ENCODE data around the gene OR52E1.
"Not testable (repeated sequence)": the region's sequence is repeated elsewhere in the genome, so short reads cannot be mapped to it uniquely, and the experiment has no call there.

Gene OR52E1

DNA sequence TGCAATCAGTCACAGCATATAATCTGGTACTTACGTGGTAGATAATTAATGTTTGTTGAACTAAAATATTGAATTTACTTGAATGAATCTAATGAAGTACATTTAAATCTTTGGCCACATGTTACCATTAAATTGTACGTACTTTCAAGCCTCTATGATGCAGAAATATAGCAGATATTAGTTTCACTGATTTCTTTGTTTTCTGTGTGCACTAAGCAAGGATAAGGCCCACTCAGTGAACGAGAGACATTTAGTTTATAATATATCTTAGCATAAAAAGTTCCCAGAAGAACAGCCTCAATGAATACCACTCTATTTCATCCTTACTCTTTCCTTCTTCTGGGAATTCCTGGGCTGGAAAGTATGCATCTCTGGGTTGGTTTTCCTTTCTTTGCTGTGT lies at the start of gene OR52E1:
Gene OR52E1 (plus strand): TSS at position 301 of the 400 bp plus-strand sequence.
- no peak for DNase-seq (ENCODE audit: low read depth in 2 of 2)

DNA sequence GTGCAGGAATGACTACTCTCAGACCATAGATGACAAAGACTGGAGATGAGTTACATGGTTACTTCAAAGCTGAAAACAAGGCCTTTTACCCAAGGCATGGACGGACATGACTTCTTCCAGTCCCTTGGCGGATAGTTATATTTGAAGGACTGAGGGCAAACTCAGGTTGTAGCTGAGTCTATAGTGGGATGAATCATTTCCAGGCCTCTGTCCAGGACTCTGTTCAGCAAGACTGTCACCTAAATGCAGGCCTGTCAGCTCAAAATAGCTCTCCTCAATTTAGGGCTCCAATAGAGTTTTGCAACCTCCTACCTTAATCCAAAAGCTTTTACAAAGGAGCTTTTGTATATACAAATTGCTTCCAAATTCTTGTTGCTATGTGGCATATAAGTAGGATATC lies 47.4 kb upstream of the OR52E1 start:
- no peak for DNase-seq (ENCODE audit: low read depth in 2 of 2)

DNA sequence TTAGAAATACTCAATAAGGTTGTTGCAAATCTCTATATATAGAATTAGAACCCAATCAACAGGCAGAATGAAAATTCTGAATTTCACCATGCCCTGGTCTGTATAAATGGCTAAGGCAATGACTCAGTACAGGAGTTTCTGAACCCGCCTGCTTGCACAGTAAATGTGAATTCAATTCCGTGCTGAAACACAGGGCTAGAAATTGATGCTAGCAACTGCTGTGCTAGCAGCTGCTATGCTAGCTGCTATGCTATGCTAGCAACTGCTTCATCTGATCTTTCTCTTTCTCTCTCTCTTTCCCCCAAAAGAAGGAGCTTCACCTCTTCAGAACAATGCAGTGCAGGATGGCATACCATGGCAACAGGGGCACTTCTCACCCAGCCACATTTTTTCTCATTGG lies 32.7 kb upstream of the OR52E1 start:
- no peak for DNase-seq (ENCODE audit: low read depth in 2 of 2)

DNA sequence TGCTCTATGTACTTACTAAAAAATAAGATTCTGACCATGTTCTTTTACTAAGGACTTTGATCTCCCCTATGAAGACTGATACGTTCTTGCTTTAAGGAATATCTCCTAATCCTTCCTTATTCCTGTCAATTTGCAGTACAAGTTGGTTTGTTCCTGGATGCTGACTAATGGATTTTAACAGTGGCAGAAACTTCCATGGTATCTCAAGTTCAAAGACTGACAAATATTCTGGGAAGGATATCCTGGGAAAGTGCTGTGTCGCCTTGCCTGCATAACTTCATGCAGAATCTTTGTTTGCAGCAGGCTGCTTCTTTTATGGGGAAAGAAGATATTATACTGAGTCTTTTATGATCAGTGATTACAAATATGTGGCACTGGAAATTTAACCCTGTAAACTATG lies 31.4 kb upstream of the OR52E1 start:
- no peak for DNase-seq (ENCODE audit: low read depth in 2 of 2)

DNA sequence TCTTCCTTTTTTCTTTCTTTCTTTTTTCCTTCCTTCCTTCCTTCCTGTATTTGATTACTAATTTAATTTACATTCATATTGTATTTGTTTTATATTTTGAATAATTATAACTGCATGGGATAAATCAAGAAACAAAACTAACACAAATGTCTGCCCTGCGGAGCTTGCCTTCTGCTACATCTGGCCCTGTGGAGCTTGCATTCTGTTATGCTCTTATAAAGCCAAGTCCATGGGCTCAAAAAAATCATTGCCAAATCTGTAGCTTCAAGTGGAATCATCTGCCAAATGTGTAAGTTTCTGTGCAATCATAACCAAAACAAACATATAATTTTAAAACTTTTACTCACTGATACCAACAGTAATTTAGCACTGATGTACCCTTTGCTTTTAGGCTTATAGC lies 31.0 kb upstream of the OR52E1 start:
- no peak for DNase-seq (ENCODE audit: low read depth in 2 of 2)

DNA sequence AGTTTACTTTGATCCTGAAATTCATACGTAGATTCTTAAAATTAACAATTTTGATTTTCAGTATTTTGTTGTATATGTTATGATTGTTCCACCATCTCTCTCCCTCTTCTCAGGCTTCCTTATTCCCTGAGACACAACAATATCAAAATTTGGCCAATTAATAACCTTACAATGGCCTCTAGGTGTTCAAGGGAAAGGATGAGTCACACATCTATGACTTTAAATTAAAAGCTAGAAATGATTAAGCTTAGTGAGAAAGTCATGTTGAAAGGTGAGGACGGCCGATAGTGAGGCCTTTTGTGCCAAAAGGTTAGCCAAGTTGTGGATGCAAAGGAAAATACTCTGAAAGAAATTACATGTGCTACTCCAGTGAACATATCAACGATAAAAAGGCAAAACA lies 28.5 kb upstream of the OR52E1 start:
- no peak for DNase-seq (ENCODE audit: low read depth in 2 of 2)

DNA sequence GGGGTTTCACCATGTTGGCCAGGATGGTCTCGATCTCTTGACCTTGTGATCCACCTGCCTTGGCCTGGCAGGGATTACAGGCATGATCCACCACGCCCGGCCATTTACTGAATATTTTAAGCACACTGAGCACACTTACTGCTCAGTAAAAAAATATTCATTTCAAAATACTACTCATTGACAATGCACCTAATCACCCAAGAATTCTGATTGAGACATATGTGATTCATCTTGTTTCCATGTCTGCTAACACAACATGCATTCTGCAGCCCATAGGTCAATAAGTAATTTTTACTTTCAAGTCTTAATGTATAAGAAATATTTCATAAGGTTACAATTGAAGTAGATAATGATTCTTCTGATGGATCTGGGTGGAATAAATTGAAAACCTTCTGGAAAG lies 27.3 kb upstream of the OR52E1 start:
- no peak for DNase-seq (ENCODE audit: low read depth in 2 of 2)

DNA sequence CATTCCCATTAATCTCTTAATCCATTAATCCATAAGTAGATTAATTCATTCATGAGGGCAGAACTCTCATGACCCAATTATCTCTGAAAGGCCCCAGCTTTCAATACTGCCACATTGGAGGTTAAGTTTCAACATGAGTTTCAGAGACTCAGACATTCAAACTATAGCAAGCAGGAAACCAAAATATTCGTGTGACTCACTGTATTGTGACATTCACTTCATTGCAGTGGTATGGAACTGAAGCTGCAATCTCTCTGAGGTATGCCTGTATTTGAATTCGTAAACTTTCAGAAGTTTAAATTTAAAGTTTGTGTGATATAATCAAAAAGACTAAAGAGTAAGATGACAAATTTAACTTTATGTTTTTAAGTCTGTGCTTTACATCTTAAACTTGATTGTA lies 26.0 kb upstream of the OR52E1 start:
- DNase-seq (ENCODE audit: low read depth in 2 of 2), result no peak

DNA sequence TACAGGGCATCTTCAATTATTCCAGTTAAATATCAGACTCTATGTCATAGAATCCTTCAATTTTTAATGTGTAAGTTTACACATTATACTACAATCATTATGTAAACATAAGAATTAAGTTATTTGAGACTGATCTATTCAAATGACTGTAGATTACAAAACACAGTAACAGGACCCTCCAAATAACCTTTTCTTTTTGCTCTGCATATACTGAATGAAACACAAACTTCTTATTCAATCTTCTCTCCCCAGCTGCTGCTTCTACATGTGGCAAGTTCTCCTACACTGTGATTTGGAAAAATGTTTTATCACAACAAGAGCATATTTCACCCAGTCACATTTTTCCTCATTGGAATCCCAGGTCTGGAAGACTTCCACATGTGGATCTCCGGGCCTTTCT lies 23.1 kb upstream of the OR52E1 start, which contains the start of gene OR52J3:
Gene OR52J3 (plus strand): TSS at position 301 of the 400 bp plus-strand sequence. CDS start 0 bp downstream, at position 301.
- DNase-seq (ENCODE audit: low read depth in 2 of 2), result no peak

DNA sequence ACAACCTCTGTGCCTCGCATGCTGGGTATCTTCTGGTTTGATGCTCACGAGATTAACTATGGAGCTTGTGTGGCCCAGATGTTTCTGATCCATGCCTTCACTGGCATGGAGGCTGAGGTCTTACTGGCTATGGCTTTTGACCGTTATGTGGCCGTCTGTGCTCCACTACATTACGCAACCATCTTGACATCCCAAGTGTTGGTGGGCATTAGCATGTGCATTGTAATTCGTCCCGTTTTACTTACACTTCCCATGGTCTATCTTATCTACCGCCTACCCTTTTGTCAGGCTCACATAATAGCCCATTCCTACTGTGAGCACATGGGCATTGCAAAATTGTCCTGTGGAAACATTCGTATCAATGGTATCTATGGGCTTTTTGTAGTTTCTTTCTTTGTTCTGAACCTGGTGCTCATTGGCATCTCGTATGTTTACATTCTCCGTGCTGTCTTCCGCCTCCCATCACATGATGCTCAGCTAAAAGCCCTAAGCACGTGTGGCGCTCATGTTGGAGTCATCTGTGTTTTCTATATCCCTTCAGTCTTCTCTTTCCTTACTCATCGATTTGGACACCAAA lies 22.5 kb upstream of the OR52E1 start:
- no peak for DNase-seq (ENCODE audit: low read depth in 2 of 2)

DNA sequence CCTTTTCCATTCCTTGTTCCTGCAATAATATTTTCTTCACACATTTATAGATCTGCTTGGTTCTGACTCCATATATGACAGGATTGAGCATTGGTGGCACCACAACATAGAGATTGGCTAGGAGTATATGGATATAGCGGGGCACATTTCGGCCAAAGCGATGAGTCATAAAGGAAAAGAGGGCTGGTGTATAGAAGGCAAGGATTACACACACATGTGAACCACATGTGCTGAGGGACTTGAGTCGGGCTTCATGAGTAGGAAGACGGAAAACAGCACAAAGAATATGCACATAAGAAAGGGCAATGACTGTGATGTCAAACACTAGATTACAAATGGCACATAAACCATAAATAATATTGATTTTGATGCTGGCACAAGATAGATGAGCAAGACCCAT lies 10.7 kb upstream of the OR52E1 start:
- DNase-seq (ENCODE audit: low read depth in 2 of 2), result not testable (repeated sequence)

DNA sequence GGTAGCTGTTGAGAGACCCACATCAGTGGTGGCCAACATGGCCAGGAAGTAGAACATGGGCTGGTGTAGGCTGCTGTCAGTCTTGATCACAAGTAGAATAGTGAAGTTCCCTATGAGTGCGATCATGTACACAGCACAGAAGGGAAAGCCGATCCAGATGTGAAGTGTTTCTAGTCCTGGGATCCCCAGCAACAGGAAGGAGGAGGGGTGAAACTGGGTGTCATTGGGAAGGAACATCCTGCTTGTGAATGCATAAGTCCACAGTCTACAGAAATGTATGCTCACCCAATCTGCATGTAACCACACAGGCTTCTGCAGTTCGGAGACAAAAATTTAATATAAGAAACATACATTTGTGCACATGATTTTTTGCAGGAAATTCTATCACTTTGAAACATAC lies 10.0 kb upstream of the OR52E1 start, which contains the start of gene OR52E2:
Gene OR52E2 (minus strand): TSS at position 237 of the 400 bp plus-strand sequence. CDS start 0 bp downstream, at position 237.
- DNase-seq (ENCODE audit: low read depth in 2 of 2), result no peak

DNA sequence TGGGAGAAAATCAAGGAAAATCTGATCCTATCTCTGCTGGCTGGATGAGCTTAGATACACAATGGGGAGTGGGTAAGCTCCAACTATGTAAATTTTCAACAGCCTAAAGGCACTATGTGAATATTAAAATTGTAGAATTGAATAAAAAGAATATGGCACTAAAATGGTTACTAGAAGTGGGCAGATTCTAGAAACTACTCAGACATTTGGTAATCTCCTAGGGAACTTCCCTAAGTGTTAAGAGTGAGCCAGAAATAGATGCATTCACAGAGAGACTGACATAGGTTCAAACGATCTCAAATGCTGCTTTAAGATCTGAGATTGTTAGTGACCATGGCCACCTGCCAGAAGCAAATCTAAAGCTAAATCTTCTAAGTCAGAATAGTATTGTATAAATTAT lies 4.3 kb upstream of the OR52E1 start:
- DNase-seq (ENCODE audit: low read depth in 2 of 2), result no peak

DNA sequence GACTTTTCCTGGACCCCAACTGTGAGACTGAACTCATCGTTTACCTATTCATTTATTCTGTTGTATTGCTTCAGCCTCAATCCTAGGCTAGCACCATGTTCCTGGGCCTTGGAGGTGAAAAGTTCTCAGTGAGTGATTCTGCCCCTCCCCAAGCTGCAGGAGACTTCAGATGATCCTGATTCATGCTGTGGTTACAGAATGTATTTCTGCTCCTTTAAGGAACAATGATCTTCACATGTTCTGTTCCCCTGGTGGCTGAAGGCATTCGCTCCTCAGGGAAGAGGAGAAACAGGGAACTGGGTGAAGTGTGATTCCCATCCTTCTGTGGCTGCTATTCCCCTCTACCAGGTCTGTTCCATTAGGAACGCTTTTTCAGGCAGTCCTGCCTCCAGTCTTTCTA lies 2.4 kb downstream of the OR52E1 start:
- no peak for DNase-seq (ENCODE audit: low read depth in 2 of 2)

DNA sequence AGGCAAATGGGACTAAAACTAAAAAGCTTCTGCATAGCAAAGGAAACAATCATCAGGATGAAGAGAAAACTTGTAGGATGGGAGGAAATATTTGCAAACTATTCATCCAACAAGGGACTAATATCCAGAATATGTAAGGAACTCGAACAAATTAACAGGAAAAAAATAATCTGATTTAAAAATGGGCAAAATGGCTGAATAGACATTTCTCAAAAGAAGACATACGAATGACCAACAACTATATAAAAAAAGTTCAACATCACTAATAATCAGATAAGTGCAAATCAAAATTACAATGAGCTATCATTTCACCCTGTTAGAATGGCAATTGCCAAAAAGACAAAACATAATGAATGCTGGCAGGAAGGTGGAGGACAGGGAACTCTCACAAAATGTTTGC lies 12.0 kb downstream of the OR52E1 start:
- DNase-seq (ENCODE audit: low read depth in 2 of 2), result no peak

DNA sequence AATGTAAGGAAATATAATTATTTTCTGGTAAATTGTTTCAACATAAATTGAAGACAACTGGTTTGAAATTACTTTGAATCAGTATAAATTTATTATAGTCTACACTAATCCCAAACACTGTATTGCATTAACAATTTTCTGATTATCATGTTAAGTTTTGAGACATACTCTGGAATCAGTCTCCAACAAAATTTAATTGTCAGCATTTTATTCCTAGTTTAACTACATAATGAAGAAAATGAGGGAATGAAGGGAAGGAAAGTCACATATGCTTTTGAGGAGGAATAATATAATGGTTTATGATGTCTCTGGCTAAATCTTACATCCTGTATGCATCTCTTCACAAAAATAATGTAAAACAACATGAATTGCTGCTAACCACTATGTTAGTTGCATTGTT lies 14.2 kb downstream of the OR52E1 start:
- no peak for DNase-seq (ENCODE audit: low read depth in 2 of 2)

DNA sequence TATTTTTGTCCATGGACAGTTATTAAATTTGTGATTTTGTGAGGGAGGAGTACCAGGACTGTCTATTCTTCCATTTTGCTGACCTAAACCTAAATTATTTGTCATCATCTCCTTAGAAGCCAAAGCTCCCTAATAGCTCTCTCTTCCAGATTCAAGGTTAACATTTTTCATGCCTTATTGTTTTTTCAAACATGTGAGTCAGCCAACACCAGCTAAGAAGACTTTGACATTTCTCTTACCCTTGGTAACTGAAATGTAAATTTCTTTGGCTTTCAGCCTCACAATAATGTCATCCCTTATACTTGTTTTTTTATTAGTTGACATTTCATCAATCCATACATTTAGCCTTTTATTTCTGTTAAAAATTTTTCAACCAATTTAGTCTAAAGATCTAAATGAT lies 19.2 kb downstream of the OR52E1 start:
- DNase-seq (ENCODE audit: low read depth in 2 of 2), result no peak

DNA sequence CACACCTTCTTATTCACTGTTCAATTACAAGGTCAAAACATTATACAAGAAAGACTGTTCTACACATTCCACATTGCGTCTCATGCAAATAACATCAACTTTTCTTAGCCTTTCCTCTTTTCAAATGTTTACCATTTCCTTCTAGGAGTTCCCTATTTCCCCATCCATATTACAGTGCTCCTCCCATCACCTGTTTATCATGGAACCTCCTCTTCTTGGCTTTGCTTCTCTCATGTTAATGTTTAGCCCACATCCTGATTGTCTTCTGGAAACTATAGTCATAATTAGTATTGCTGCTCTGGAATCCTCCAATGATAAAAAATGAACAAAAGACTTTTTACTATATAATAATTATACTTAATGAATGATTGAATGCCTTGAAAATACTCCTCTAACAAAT lies 21.3 kb downstream of the OR52E1 start:
- no peak for DNase-seq (ENCODE audit: low read depth in 2 of 2)

DNA sequence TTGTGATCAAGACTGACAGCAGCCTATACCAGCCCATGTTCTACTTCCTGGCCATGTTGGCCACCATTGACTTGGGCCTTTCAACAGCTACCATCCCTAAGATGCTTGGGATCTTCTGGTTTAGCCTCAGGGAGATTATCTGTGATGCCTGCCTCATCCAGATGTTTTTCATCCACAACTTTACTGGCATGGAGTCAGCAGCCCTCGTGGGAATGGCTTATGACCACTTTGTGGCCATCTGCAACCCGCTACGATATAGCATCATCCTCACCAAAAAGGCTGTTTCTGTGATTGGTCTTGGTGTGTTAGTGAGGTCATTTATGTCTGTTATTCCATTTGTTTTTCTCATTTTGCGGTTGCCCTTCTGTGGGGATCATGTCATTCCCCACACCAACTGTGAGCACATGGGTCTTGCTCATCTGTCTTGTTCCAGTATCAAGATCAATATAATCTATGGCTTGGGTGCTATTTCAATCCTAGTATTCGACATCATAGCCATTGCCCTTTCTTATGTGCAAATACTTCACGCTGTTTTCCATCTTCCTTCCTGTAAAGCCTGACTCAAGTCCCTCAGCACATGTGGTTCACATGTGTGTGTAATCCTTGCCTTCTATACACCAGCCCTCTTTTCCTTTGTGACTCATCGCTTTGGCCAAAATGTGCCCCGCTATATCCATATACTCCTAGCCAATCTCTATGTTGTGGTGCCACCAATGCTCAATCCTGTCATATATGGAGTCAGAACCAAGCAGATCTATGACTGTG lies 23.6 kb downstream of the OR52E1 start:
- DNase-seq (ENCODE audit: low read depth in 2 of 2), result no peak

DNA sequence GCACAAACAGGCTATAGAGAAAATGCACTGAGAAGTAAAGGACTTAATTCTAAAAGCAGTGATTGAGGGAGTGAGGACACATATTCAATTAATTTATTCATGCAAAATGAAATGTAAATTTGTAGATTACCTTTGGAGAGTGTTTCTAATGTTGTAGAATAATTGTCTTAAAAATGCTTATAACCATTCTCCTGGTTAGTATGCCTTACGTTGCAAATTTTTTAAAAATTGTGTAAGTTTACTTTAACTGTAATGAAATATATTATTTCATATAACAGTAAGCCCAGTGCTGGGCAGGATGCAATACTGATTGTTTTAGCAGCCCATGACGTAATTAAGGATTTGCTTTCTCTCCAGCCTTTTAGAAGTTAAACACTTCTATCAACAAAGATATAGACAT lies 26.6 kb downstream of the OR52E1 start:
- DNase-seq (ENCODE audit: low read depth in 2 of 2), result no peak

DNA sequence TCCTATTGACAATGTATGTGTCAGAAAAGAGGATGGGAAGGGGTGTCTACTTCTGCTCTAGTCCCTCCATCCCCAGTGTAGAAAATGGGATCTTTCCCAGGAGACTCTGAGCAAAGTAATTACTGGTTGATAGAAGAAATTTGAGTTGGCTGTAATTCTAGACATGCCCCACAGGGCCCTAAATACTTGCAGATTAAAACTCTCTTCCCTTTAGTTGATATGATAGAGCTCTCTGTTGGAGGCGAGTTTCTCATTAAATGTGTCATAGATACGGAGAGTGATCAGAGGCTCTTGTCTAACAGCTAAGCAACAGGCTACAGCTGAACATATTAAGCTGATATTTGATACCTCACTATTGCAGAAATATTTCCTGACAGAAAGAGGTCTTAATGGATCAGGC lies 32.9 kb downstream of the OR52E1 start:
- DNase-seq (ENCODE audit: low read depth in 2 of 2), result no peak

DNA sequence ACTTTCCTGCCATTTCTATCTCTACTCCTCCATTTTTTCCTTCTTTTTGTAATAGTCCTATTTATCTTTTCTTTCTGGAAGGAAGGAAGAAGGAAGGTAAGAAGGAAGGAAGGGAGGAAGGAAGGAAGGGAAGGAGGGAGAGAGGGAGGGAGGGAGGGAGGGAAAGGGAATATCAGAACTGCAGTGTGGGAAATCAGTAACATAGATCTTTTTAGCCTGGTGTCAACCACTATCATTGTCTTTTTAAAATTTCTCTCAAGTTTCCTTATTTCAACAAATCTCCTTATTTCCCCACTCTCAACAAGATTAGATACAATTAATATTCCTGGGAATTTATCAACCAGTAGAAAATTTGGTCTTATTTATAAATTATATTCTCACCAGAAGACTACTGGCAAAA lies 33.7 kb downstream of the OR52E1 start:
- DNase-seq (ENCODE audit: low read depth in 2 of 2), result no peak

DNA sequence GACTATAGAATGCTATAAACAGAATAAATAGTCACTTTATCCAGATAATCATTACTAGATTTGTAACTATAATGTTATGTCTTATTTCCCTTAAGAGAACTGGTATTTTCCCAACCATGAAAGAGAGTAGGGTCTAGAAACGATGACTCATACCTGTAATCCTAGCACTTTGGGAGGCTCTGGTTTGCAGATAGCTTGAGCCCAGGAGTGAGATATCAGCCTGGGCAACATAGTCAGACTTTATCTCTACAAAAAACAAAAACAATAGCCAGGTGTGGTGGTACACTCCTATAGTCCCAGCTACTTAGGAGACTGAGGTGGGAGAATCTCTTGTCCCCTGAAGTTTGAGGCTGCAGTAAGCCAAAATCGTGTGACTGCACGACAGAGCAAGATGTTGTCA lies 37.9 kb downstream of the OR52E1 start:
- DNase-seq (ENCODE audit: low read depth in 2 of 2), result no peak

DNA sequence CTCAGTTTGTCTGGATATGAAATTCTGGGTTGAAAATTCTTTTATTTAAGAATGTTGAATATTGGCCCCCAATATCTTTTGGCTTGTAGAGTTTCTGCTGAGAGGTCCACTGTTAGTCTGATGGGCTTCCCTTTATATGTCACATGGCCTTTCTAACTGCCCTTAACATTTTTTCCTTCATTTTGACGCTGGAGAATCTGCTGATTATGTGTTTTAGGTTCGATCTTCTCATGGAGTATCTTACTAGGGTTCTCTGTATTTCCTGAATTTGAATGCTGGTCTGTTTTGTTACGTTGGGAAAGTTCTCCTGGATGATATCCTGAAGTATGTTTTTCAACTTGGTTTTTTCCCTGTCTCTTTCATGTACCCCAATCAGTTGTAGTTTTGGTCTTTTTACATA lies 46.0 kb downstream of the OR52E1 start:
- no peak for DNase-seq (ENCODE audit: low read depth in 2 of 2)
